ENCODE data around the gene KSR1. TPM values are rescaled to one million over a fixed set of nuclear protein-coding genes. Genes with fewer than 3 reads are reported as not detected.
A peak's percentile ranks its signal among the peaks of the same experiment; 100 is the strongest.
"Not testable (repeated sequence)": the region's sequence is repeated elsewhere in the genome, so short reads cannot be mapped to it uniquely, and the experiment has no call there.

Gene KSR1
- total RNA-seq, 1 donor from 2014 or later = 60.2 TPM

- no peak for DNase-seq (ENCODE audit: low spot score)
Measured at GRCh38 chr17:27493088-27493487, 36.8 kb downstream of the KSR1 start.

GRCh38 chr17:27494192-27495091 is 38.2 kb downstream of the KSR1 start:
- peak; percentile 77 for DNase-seq (ENCODE audit: low spot score)

GRCh38 chr17:27495460-27495859 is 39.2 kb downstream of the KSR1 start:
- DNase-seq (ENCODE audit: low spot score) = no peak

- DNase-seq (ENCODE audit: low spot score) = no peak
Measured at GRCh38 chr17:27496005-27496404, 39.8 kb downstream of the KSR1 start.

GRCh38 chr17:27496437-27496943 is 40.2 kb downstream of the KSR1 start:
- DNase-seq (ENCODE audit: low spot score) = no peak

- DNase-seq (ENCODE audit: low spot score) = no peak
Measured at GRCh38 chr17:27496971-27497370, 40.7 kb downstream of the KSR1 start.

- DNase-seq (ENCODE audit: low spot score) = no peak
Measured at GRCh38 chr17:27497696-27498095, 41.4 kb downstream of the KSR1 start.

- DNase-seq (ENCODE audit: low spot score) = no peak
Measured at GRCh38 chr17:27498615-27499309, 42.5 kb downstream of the KSR1 start.

- DNase-seq (ENCODE audit: low spot score) = no peak
Measured at GRCh38 chr17:27499451-27500265, 43.4 kb downstream of the KSR1 start.

GRCh38 chr17:27501338-27501737 is 45.1 kb downstream of the KSR1 start:
- DNase-seq (ENCODE audit: low spot score) = not testable (repeated sequence)

- peak; percentile 60 for DNase-seq (ENCODE audit: low spot score)
Measured at GRCh38 chr17:27502526-27503324, 46.5 kb downstream of the KSR1 start.

GRCh38 chr17:27503611-27504010 is 47.4 kb downstream of the KSR1 start:
- no peak for DNase-seq (ENCODE audit: low spot score)

- peak; percentile 38 for DNase-seq (ENCODE audit: low spot score)
Measured at GRCh38 chr17:27504188-27504995, 48.1 kb downstream of the KSR1 start.

- no peak for DNase-seq (ENCODE audit: low spot score)
Measured at GRCh38 chr17:27506348-27507218, 50.3 kb downstream of the KSR1 start.

- DNase-seq (ENCODE audit: low spot score) = no peak
Measured at GRCh38 chr17:27511168-27511883, 55.1 kb downstream of the KSR1 start.

GRCh38 chr17:27512031-27512430 is 55.8 kb downstream of the KSR1 start:
- DNase-seq (ENCODE audit: low spot score) = no peak

- DNase-seq (ENCODE audit: low spot score) = no peak
Measured at GRCh38 chr17:27512511-27513346, 56.5 kb downstream of the KSR1 start.

GRCh38 chr17:27513849-27514248 is 57.6 kb downstream of the KSR1 start:
- DNase-seq (ENCODE audit: low spot score) = no peak

Data from mucosa of gallbladder (tissue), 1 donor.